ENCODE data around the gene HMGN4. TPM values are rescaled to one million over a fixed set of nuclear protein-coding genes. Genes with fewer than 3 reads are reported as not detected.

The HMGN4 gene
- total and polyA plus RNA-seq, 2 of the 8 experiments (the other 6 are each of a cell fraction or from before 2014, with no cell fraction given): 23.4 to 66.4 TPM

DNA sequence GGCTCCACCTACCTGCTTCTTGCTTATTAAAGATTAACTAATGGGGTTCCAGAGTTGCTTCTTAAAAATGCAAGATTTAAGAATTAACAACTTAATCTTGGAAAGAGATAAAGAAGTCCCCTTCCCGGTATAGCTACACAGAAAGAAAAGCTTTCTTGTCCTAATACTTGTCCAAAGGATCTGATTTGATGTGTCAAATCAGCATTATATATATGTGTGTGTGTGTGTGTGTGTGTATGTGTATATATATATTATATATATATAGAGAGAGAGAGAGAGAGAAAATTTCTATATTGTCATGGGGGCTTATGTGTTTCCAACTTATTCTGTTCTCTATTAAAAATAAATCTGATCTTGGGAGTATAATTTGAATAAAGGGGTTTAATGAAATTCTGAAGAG lies 4.6 kb upstream of the HMGN4 start (continued):
- no peak for TF ChIP-seq RFX5 (IDR thresholded peaks at IDR 0.05; ENCODE audit: borderline replicate concordance, low read depth, low read length)
- no peak for TF ChIP-seq EGR1 (IDR thresholded peaks at IDR 0.05; ENCODE audit: borderline replicate concordance, low read depth, low read length)
- TF ChIP-seq RBBP5 (IDR thresholded peaks at IDR 0.05; ENCODE audit: borderline replicate concordance, low read depth, low read length): no peak
- TF ChIP-seq, protein P1, sequence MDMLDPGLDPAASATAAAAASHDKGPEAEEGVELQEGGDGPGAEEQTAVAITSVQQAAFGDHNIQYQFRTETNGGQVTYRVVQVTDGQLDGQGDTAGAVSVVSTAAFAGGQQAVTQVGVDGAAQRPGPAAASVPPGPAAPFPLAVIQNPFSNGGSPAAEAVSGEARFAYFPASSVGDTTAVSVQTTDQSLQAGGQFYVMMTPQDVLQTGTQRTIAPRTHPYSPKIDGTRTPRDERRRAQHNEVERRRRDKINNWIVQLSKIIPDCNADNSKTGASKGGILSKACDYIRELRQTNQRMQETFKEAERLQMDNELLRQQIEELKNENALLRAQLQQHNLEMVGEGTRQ (IDR thresholded peaks at IDR 0.05; ENCODE audit: low read length): no peak
- TF ChIP-seq POU5F1 (IDR thresholded peaks at IDR 0.05; ENCODE audit: low read depth, low read length): no peak
- no peak for TF ChIP-seq SIRT6 (IDR thresholded peaks at IDR 0.05; ENCODE audit: low read length)
